SU-DHL-6 (cell line): ENCODE data around the gene SLX4IP.

Experiments used
- H2AFZ ChIP-seq: fragments of 200-600 bp; sonication (generic); 2 replicates; pipeline ENCODE4 v1.6.1; 2014; ENCODE audit warnings: low read depth, mild to moderate bottlenecking, moderate library complexity, mixed read lengths, antibody characterized with exemption, low read length; ENCODE audit not compliant: severe bottlenecking
- H3F3A ChIP-seq: fragments of 200-600 bp; shearing (Covaris generic); 2 replicates; pipeline ENCODE4 v1.6.0; 2016; ENCODE audit warnings: antibody characterized with exemption, mild to moderate bottlenecking; ENCODE audit not compliant: insufficient read depth
- H3K27ac ChIP-seq: fragments of 200-600 bp; sonication (generic); 2 replicates; pipeline ENCODE4 v1.5.1; 2016; ENCODE audit warnings: low read depth, mild to moderate bottlenecking, low read length, moderate library complexity, mixed read lengths
- H3K27me3 ChIP-seq: fragments of 200-600 bp; sonication (generic), shearing (Covaris generic); 2 replicates; pipeline ENCODE4 v1.6.0; 2014; ENCODE audit warnings: mild to moderate bottlenecking, low read length
- H3K36me3 ChIP-seq: fragments of 200-600 bp; sonication (generic); 2 replicates; pipeline ENCODE4 v1.6.1; 2014; ENCODE audit warnings: mild to moderate bottlenecking, low read length, mixed read lengths
- H3K4me2 ChIP-seq: fragments of 300-600, 200-600 bp; shearing (Covaris generic), sonication (generic); 2 replicates; pipeline ENCODE4 v1.6.0; 2014; ENCODE audit warnings: low read length, low read depth, mild to moderate bottlenecking; ENCODE audit not compliant: poor library complexity, severe bottlenecking
- H3K4me3 ChIP-seq: fragments of 200-600 bp; sonication (generic); 2 replicates; pipeline ENCODE4 v1.5.1; 2014; ENCODE audit warnings: antibody characterized with exemption, low read length, mild to moderate bottlenecking, mixed read lengths; ENCODE audit not compliant: insufficient read depth, poor library complexity, severe bottlenecking
- H3K79me2 ChIP-seq: fragments of 200-600 bp; sonication (generic); 2 replicates; pipeline ENCODE4 v1.6.1; 2014; ENCODE audit warnings: mild to moderate bottlenecking, low read length, moderate library complexity; ENCODE audit not compliant: insufficient read depth
- H3K9ac ChIP-seq: fragments of 200-600 bp; sonication (generic); 2 replicates; pipeline ENCODE4 v1.7.0; 2014; ENCODE audit warnings: mild to moderate bottlenecking, low read length
- H3K9me2 ChIP-seq: fragments of 200-600 bp; sonication (generic); replicated peaks from 2 replicates; pipeline ENCODE4 v1.6.1; 2014; ENCODE audit warnings: low read length; ENCODE audit not compliant: insufficient read depth
- H3K9me3 ChIP-seq: fragments of 200-600 bp; sonication (generic); 2 replicates; pipeline ENCODE4 v1.6.1; 2014; ENCODE audit warnings: low read length, mixed read lengths; ENCODE audit not compliant: insufficient read depth
- H4K20me1 ChIP-seq: fragments of 200-600 bp; sonication (generic); 2 replicates; pipeline ENCODE4 v1.6.1; 2014; ENCODE audit warnings: low read depth, mild to moderate bottlenecking, antibody characterized with exemption, low read length, moderate library complexity, mixed read lengths
- CTCF ChIP-seq: fragments of 200-600 bp; sonication (generic); IDR thresholded peaks from one replicate; pipeline ENCODE4 v1.5.1; 2017; ENCODE audit warnings: antibody characterized with exemption, mild to moderate bottlenecking, low read length, moderate library complexity; ENCODE audit not compliant: insufficient read depth, poor library complexity, severe bottlenecking
- EZH2phosphoT487 ChIP-seq: fragments of 200-600 bp; sonication (generic), shearing (Covaris generic); conservative IDR thresholded peaks from 2 replicates; pipeline ENCODE4 v1.6.1; 2018; ENCODE audit warnings: mild to moderate bottlenecking, antibody characterized with exemption, low read length, moderate library complexity, mixed read lengths

The SLX4IP gene

DNA sequence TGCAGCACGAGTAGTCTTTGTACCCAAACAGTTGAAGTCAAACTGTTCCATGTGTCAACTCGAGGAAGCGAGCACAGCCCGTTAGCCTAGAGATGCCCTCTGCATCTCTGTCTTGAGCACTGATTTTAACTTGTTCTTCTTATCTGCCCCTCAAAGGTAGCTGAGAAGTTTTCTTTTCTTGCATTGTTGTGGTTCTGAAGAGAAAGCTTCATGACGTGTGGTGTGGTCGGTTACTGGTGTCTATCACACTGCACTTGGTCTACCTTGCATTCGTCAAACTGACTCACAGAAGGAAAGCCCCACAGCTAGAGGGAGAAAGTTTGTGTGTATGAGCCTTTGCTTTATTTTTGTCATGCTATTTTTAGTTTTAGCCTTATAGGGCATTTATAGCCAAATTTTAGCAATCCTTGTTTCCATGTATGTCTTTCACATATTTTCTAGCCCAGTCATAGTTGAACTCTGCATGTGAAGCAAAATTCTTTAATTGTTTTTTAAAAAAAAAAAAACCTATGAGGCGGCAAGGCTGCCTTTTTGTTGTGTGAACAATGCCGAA is 123.6 kb downstream of the SLX4IP start:
- Histone ChIP-seq H3K9me3 (no peaks in the 10 kb centered on the region), H3K79me2 (no peaks in the 10 kb centered on the region), H3K4me2 (no peak overlapping the region), H3K27me3 (no peaks in the 10 kb centered on the region), H3K9ac (no peak overlapping the region), H3F3A (no peaks in the 10 kb centered on the region), H3K9me2 (no peaks in the 10 kb centered on the region), H4K20me1 (no peaks in the 10 kb centered on the region), H2AFZ (no peak overlapping the region), H3K36me3 (no peaks in the 10 kb centered on the region; the same call in 1 of the 2 replicates), H3K4me3 (no peak overlapping the region), H3K27ac (no peak overlapping the region)
- TF ChIP-seq CTCF (no peak), EZH2phosphoT487 (no peak)

DNA sequence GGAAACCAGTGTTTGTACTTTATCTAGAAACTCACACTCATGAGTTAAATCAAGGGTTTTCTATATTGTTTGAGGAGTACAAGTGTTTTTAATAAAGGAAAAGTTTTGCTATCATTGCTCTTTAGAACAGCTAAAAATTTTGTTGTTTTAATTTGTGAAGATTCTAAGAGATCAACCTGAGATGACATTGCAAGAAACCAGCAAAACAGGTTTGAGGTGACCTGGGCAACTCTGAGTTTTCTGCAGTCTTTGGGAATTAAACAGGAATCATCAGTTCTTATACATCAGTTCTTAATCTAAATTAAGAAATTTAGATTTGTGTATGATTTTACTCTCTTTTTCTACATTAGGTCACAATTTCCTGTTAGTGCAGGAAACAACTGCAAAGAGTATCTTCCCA is 124.2 kb downstream of the SLX4IP start:
- TF ChIP-seq CTCF (no peak), EZH2phosphoT487 (no peak)
- H3K4me2 ChIP-seq, result no peak overlapping the region
- no peak overlapping the region for H3K4me3 ChIP-seq
- no peaks in the 10 kb centered on the region for H3K9me3 ChIP-seq
- no peaks in the 10 kb centered on the region for H3F3A ChIP-seq
- no peaks in the 10 kb centered on the region for H4K20me1 ChIP-seq
- H2AFZ ChIP-seq, result no peak overlapping the region
- no peak overlapping the region for H3K9ac ChIP-seq
- H3K9me2 ChIP-seq, result no peaks in the 10 kb centered on the region
- H3K27ac ChIP-seq, result no peak overlapping the region
- H3K79me2 ChIP-seq, result no peaks in the 10 kb centered on the region
- no peaks in the 10 kb centered on the region for H3K27me3 ChIP-seq
- H3K36me3 ChIP-seq, result no peaks in the 10 kb centered on the region; the same call in 1 of the 2 replicates

DNA sequence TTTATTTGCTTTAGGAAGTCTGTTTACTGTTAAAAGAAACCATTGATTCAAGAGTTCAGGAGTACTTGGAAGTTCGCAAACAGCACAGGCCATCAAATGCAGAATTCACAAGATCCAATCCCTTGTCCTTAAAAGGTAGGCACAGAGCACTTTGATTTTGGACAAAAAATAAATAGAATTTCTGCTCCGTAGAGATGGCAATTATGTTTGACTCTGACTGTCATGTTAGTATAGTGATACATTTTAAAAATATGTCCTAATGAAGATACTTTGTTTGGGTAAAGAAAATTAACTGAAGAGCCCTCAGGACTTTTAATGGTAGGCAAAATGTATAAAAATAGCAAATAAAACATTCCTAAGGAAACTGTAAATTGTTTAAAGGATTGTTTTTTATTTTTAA is 125.6 kb downstream of the SLX4IP start:
- Histone ChIP-seq H3K9me2 (no peaks in the 10 kb centered on the region), H3K4me3 (no peak overlapping the region), H4K20me1 (no peaks in the 10 kb centered on the region), H3K27ac (no peak overlapping the region), H3K79me2 (no peaks in the 10 kb centered on the region), H2AFZ (no peak overlapping the region), H3K4me2 (no peak overlapping the region), H3K27me3 (no peaks in the 10 kb centered on the region), H3K36me3 (no peaks in the 10 kb centered on the region; the same call in 1 of the 2 replicates), H3K9ac (no peak overlapping the region), H3K9me3 (no peaks in the 10 kb centered on the region), H3F3A (no peaks in the 10 kb centered on the region)
- no peak for TF ChIP-seq EZH2phosphoT487
- TF ChIP-seq CTCF, result no peak
